ENCODE data around the gene NDUFS7. TPM values are rescaled to one million over a fixed set of nuclear protein-coding genes. Genes with fewer than 3 reads are reported as not detected.

The NDUFS7 gene
- total RNA-seq, 6 experiments from 2014 or later: 91.9 to 105 (median 97.6) TPM

DNA sequence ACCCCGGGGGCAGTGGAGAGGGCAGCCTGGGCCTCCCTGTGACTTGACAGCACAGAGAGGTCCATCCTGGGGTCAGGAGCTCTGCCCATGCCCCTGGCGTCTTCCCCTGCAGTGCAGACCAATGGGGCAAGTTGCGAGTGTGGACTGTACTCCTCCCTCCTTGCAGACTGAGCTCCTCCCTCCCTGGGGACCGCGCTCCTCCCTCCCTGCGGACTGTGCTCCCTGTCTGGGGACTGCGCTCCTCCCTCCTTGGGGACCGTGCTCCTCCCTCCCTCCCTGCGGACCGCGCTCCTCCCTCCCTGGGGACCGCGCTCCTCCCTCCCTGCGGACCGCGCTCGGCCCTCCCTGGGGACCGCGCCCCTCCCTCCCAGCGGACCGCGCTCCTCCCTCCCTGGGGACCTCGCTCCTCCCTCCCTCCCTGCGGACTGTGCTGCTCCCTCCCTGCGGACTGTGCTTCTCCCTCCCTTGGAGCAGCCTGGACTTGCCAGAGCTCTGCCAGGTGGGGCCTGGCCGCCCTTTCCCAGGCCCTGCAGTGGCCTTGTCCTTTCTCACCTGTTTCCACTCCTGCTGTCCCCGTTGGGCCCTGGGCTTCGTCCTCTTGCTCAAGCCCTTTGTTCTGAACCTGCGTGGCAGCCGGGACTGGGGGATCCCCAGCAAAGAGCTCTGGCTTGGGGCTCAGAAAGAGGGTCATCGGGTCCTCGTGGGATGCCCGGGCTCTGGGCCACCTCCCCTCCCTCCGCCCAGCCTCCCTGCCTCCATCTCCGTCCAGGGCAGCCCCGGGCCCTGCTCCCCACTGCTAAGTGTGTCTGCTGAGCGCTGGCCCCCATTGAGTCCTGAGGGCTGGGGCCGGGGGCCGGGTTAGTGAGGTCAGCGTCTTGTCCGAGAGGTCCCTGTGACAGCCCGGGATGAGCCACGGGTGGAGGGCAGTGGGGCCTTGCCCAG is 10.8 kb downstream of the NDUFS7 start:
- Mint-ChIP-seq H3K27me3 (ENCODE audit: insufficient read depth) (0 out of 2 replicates have a peak, but pooled peaks cover 1% of the 10 kb centered on the region), H3K9me3 (no peaks in the 10 kb centered on the region), H3K4me1 (ENCODE audit: low read depth) (no peaks in the 10 kb centered on the region), H3K4me3 (no peak overlapping the region), H3K27ac (no peak overlapping the region), H3K36me3 (ENCODE audit: low read depth) (peaks cover 12% of the 10 kb centered on the region; the same call in 1 of the 2 replicates)
- TF ChIP-seq, protein P1, sequence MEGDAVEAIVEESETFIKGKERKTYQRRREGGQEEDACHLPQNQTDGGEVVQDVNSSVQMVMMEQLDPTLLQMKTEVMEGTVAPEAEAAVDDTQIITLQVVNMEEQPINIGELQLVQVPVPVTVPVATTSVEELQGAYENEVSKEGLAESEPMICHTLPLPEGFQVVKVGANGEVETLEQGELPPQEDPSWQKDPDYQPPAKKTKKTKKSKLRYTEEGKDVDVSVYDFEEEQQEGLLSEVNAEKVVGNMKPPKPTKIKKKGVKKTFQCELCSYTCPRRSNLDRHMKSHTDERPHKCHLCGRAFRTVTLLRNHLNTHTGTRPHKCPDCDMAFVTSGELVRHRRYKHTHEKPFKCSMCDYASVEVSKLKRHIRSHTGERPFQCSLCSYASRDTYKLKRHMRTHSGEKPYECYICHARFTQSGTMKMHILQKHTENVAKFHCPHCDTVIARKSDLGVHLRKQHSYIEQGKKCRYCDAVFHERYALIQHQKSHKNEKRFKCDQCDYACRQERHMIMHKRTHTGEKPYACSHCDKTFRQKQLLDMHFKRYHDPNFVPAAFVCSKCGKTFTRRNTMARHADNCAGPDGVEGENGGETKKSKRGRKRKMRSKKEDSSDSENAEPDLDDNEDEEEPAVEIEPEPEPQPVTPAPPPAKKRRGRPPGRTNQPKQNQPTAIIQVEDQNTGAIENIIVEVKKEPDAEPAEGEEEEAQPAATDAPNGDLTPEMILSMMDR (IDR thresholded peaks at IDR 0.05): no peak
- DNase-seq: no peak

DNA sequence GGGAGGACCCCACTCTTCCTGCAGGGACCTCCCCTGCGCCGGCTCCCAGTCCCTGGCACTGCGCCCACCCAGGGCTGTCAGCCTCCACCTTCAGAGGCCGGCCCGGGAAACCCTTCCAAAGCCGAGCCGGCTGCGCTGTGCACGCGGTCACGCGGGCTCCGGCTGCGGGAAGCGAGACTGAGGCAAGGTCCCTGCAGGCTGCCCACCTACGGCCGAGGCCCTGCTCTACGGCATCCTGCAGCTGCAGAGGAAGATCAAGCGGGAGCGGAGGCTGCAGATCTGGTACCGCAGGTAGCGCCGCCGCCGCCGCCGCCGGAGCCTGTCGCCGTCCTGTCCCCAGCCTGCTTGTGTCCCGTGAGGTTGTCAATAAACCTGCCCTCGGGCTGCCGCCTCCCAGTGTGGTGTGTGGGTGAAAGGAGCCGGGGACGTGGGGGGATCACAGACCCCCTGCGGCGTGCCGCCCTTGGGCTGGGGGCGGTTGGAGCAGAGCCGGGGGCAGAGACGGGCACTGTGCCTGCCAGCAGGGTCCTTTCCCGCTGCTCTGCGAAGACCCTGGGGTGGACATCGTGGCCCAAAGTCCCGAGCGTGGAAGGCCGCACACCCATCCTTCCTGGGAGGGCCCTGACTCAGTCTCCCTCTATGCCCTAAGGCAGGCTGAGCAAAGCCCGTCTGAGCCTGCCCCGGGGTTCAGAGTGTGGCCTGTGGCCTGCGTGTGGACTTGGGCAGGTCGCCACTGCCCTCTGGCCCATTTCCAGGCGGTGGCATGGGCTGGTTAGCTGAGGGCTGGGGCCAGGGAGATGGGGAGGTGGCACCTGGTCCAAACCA is 11.7 kb downstream of the NDUFS7 start:
- H3K36me3 Mint-ChIP-seq (ENCODE audit: low read depth): peaks cover 11% of the 10 kb centered on the region; the same call in 1 of the 2 replicates
- no peak overlapping the region for H3K4me3 Mint-ChIP-seq
- H3K27ac Mint-ChIP-seq: no peak overlapping the region
- TF ChIP-seq, protein P1 (IDR thresholded peaks at IDR 0.05): no peak
- H3K27me3 Mint-ChIP-seq (ENCODE audit: insufficient read depth): 0 out of 2 replicates have a peak, but pooled peaks cover 1% of the 10 kb centered on the region
- H3K4me1 Mint-ChIP-seq (ENCODE audit: low read depth): peaks cover 4% of the 10 kb centered on the region; the same call in 1 of the 2 replicates
- H3K9me3 Mint-ChIP-seq: no peaks in the 10 kb centered on the region
- DNase-seq: no peak

DNA sequence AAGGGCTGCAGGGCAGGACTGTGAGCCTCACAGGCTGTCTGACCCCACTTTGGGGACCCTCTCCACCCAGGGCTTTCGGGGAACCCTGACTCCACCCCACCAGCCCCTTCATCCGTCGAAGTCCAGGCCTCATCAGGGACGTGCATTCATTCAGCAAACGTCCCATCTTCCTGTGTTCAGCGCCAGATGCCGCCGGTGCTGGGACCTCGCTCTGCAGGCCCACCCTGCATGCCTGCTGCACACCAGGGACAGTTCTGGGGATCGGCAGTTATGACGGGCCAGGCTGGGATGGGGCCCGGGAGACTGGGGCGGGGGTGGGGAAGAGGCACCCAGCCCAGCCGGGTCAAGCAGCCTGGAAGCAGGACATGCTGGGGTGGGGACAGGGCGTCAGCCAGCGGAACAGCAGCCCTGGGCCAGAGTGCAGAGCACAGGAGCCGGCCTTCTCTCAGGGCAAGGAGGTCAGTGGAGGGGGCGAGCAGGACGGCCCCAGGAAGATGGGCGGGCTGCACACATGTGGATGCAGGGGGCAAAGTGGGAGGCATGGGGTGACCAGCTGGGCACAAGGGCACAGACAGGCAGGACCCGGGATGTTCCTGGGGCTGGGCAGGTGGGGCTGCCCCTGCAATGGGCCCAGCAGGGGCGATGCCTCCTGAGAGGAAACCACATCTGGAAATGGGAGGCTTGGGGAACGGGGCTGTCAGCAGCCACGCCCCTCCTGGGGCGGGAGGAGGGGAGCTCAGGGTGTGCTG is 12.5 kb downstream of the NDUFS7 start:
- no peak overlapping the region for H3K4me3 Mint-ChIP-seq
- TF ChIP-seq, protein P1 (IDR thresholded peaks at IDR 0.05): no peak
- H3K9me3 Mint-ChIP-seq: no peaks in the 10 kb centered on the region
- H3K4me1 Mint-ChIP-seq (ENCODE audit: low read depth): peaks cover 5% of the 10 kb centered on the region; the same call in 1 of the 2 replicates
- H3K27ac Mint-ChIP-seq: no peak overlapping the region
- DNase-seq: no peak
- H3K36me3 Mint-ChIP-seq (ENCODE audit: low read depth): peaks cover 8% of the 10 kb centered on the region; the same call in 1 of the 2 replicates
- 0 out of 2 replicates have a peak, but pooled peaks cover 1% of the 10 kb centered on the region for H3K27me3 Mint-ChIP-seq (ENCODE audit: insufficient read depth)

DNA sequence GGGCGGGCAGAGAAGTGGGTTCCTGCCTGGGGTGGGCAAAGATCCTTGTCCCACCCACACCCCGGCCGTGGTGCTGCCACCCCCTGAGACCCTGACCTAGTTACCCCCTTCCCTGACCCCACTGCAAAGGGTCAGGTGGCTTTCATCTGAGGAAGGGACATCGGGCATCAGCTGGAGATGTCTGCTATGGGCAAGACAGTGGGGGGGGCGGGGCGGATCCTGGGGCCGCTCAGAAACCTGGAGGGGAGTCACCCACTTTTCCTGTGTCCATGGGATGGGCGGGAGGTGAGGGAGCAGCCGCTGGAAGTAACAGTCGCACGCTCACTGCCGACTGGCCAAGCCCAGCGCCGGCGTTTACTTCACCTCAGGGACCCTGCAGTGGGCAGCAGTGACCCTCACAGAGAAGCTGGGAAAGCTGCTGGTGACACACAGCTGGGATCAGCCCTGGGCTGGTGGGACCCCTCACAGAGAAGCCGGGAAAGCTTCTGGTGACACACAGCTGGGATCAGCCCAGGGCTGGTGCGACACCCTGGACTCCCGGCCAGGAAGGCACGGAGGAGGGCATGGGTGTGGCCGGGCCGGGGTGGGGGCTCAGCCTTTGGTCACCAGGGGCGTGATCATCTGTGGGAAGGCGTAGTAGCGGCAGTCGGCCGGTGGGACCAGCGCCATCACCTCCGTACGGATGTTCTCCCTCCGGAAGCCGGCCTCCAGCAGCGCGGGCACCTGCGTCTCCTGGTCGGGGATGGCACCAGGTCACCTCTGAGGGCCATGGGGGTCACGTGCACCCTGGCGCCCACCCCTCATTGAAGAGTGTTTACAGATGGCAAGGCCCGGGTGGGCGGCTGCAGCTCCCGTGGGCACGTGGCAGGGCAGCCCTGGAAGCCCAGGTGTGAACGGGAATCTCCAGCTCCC is 13.3 kb downstream of the NDUFS7 start:
- no peak overlapping the region; the same call in 1 of the 2 replicates for H3K27ac Mint-ChIP-seq
- no peak for DNase-seq
- peaks cover 5% of the 10 kb centered on the region; the same call in 1 of the 2 replicates for H3K4me1 Mint-ChIP-seq (ENCODE audit: low read depth)
- H3K27me3 Mint-ChIP-seq (ENCODE audit: insufficient read depth): 0 out of 2 replicates have a peak, but pooled peaks cover 1% of the 10 kb centered on the region
- no peak overlapping the region for H3K4me3 Mint-ChIP-seq
- TF ChIP-seq, protein P1 (IDR thresholded peaks at IDR 0.05): no peak
- H3K36me3 Mint-ChIP-seq (ENCODE audit: low read depth): peaks cover 5% of the 10 kb centered on the region; the same call in 1 of the 2 replicates
- H3K9me3 Mint-ChIP-seq: no peaks in the 10 kb centered on the region

Data from HFFc6 (cell line).